GM21717 (cell line): ENCODE measurements around the gene UBE2R2.
"Not testable (repeated sequence)": the region's sequence is repeated elsewhere in the genome, so short reads cannot be mapped to it uniquely, and the experiment has no call there.

Experiments
- ATAC-seq: cut with Tn5 transposase; IDR thresholded peaks from one replicate; pipeline ENCODE4 v1.9.1; 2021; ENCODE audit warnings: mild to moderate bottlenecking, moderate library complexity; ENCODE audit not compliant: unreplicated experiment

The UBE2R2 gene, protein sequence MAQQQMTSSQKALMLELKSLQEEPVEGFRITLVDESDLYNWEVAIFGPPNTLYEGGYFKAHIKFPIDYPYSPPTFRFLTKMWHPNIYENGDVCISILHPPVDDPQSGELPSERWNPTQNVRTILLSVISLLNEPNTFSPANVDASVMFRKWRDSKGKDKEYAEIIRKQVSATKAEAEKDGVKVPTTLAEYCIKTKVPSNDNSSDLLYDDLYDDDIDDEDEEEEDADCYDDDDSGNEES

GRCh38 chr9:33816327-33817252 is at the start of gene UBE2R2:
TSS of gene UBE2R2 (plus strand) at chr9:33817160. CDS start at chr9:33817758, 598 bp downstream.
- peak; percentile 66 for ATAC-seq

- not testable (repeated sequence) for ATAC-seq
These were observed 46.6 kb upstream of the UBE2R2 start for GRCh38 chr9:33770156-33770880.

DNA sequence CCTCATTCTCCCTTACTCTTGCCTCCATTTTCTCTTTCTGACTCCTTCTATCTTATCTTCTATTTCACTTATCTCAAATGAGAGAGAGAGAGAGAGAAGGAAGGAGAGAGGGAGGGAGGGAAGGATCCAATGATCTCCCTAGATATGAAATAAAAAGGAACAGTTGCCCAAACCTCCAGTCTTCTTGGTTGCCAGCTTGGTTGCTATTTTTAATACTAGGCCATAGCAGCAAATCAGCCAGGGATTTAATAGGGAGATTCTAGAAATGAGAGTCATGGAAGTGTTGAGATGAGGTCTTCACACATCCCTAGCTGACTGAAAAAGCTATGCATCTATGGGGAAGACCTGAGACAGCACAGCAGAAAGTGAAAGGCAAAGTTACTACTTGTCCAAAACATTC is 43.8 kb upstream of the UBE2R2 start:
- not testable (repeated sequence) for ATAC-seq

GRCh38 chr9:33774074-33774659 is 42.8 kb upstream of the UBE2R2 start:
- not testable (repeated sequence) for ATAC-seq

DNA sequence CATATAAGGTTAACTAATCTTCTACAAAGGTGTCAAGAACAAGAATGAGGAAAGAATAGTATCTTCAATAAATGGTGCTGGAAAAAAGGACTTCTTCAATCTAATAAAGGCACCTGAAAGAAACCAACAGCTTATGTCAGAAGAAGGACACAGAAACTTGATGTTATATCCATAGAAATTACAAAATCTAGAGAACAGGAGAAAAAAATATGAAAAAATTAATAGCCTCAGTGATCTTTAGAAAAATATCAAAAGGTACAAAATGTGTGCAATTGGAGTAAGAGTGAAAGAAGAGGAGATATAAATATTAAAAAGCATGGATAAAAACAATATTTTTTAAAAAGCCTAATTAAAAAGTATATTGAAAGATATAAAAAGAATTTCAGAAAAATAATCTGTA is 40.4 kb upstream of the UBE2R2 start:
- no peak for ATAC-seq

GRCh38 chr9:33778700-33779351 is 38.1 kb upstream of the UBE2R2 start:
- ATAC-seq: peak; percentile 73

DNA sequence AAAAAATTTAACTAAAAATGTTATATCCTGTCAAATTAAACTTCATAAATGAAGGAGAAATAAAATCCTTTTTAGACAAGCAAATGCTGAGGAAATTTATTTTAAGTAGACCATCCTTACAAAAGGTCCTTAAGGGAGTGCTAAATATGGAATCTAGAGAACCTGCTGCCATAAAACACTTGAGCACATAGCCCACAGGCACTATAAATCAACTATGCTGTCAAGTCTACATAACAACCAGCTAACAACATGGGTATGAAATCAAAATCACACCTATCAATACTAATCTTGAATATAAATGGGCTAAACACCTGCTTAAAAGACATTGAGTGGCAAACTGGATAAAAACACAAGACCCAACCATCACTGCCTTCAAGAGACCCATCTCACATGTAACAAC is 36.7 kb upstream of the UBE2R2 start:
- ATAC-seq: no peak

DNA sequence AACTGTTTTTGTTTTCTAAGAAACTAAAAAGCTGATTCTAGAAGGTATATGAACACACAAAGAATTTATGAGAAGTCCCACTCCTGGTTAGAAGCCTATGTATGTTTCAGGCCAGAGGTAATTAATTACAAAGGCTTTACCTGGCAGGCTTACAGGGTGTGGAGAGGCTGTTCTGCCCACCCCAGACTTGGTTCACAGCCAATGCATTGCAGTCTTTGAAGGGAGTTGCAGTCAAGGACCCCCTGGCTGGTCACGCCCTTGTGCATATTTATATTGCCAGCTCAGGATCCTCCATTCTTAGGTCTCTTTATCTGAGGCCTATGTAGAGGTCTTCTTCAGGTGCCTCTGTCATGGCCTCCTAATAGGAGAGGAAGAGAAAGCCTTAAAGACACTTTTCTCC is 35.2 kb upstream of the UBE2R2 start:
- no peak for ATAC-seq

DNA sequence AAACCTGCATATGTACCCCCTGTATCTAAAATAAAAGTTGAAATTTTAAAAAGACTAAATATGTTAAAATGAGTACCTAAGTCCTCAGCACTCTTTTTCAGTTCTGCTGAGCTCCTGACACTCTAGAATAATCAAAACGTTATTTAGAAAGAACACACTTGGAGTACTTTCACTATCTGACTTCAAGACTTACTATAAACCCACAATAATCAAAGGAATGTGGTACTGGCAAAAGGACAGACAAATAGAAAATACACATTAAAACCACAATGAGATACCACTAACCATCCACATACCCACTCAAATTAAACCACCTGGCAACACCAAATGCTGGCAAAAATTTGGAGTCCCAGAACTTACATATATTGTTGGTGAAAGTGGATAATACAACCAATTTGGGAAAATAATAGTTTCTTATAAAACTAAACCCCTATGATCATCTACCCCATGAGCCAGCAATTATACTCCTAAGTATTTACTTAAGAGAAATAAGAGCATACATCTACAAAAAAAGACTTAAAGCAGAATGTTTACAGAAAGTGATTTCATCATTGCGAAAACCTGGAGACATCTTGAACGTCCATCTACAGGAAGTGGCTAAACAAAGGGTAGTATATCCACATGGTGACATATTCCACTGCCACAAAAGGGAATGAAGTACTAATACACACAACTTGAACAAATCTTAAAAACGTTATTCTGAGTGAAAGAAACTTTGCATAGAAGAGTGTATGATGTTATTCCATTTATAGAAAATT is 34.4 kb upstream of the UBE2R2 start:
- no peak for ATAC-seq

- ATAC-seq: no peak
These were observed 31.0 kb upstream of the UBE2R2 start for GRCh38 chr9:33785914-33786313.

GRCh38 chr9:33786681-33787080 is 30.3 kb upstream of the UBE2R2 start:
- ATAC-seq: no peak

- ATAC-seq: no peak
These were observed 29.1 kb upstream of the UBE2R2 start for GRCh38 chr9:33787839-33788238.

DNA sequence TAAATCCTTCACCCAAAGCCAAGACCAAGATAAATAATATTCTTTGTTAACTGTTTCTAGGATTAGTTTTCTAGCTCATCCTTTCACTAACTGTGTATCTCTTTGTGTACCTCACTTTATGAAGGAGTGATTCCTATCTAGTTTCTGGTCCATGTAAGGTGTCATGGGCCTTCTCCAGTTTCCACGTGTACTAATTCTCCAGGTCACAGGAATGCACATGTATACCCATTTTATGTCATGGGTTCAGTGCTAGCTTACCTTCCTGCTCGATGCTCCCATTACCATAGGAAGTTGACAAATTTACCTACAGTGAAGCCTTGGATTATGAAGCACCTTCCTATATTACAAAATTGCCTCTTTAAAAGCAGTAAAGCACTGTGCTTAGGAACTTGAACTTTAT is 27.5 kb upstream of the UBE2R2 start:
- ATAC-seq: not testable (repeated sequence)

GRCh38 chr9:33791117-33791516 is 25.8 kb upstream of the UBE2R2 start:
- ATAC-seq: no peak

GRCh38 chr9:33793496-33793895 is 23.5 kb upstream of the UBE2R2 start:
- ATAC-seq: not testable (repeated sequence)

GRCh38 chr9:33794560-33794959 is 22.4 kb upstream of the UBE2R2 start:
- ATAC-seq: no peak

GRCh38 chr9:33795281-33795680 is 21.7 kb upstream of the UBE2R2 start, which contains the start of gene PRSS3:
TSS of gene PRSS3 (plus strand) at chr9:33795561. CDS start at chr9:33795574, 13 bp downstream.
- no peak for ATAC-seq

DNA sequence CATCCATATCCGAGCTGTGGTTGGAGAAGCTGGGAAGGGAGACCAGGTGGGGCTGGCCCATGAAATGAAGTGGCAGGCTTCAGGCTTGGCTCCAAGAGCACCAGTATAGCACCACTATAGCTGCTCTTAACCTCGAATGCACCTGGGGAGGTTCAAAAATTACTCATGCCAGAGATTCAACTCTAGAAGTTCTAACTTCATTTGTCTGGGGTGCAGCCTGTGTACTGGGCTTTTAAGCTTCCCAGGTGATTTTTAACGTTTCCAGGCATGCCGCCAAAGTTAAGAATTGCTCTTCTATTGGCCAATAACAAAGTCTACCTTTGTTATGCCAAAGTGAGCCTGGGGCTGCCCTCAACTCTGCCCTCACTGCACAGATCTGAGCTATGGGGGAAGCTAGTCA is 21.1 kb upstream of the UBE2R2 start:
- ATAC-seq: no peak

GRCh38 chr9:33796679-33797078 is 20.3 kb upstream of the UBE2R2 start:
- ATAC-seq: not testable (repeated sequence)

- ATAC-seq: no peak
These were observed 19.1 kb upstream of the UBE2R2 start for GRCh38 chr9:33797837-33798236.
